ENCODE results near the gene TAS2R7.

DNA sequence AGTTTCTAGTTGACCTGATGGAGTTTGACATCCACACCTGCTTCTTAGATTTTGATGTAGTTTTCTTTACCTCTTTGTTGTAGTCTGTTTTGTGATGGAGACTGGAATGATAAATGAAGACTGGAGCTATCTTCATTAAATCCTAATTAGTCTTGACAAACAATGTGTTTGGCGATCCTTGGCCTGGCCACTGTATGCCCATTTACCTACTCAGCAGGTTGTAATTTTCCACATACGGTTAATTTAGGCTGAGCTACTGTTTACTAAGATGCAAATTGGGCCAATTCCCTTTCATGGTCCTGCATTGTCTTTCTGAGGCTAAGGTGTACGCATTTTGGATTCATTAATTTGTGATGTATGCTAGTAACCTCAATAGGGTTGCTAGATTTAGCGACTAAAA lies at the start of gene TAS2R7:
- no peak for TF ChIP-seq SP1 (IDR thresholded peaks at IDR 0.05)
- TF ChIP-seq, protein P1, sequence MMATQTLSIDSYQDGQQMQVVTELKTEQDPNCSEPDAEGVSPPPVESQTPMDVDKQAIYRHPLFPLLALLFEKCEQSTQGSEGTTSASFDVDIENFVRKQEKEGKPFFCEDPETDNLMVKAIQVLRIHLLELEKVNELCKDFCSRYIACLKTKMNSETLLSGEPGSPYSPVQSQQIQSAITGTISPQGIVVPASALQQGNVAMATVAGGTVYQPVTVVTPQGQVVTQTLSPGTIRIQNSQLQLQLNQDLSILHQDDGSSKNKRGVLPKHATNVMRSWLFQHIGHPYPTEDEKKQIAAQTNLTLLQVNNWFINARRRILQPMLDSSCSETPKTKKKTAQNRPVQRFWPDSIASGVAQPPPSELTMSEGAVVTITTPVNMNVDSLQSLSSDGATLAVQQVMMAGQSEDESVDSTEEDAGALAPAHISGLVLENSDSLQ (IDR thresholded peaks at IDR 0.05) = no peak
- TF ChIP-seq HDGF (IDR thresholded peaks at IDR 0.05; ENCODE audit: borderline replicate concordance) = no peak
- TF ChIP-seq SUZ12 (IDR thresholded peaks at IDR 0.05) = no peak
- TF ChIP-seq BHLHE40 (IDR thresholded peaks at IDR 0.05; ENCODE audit: borderline replicate concordance) = no peak
- TF ChIP-seq NFRKB (IDR thresholded peaks at IDR 0.05) = no peak
- no peak for TF ChIP-seq FOXM1 (IDR thresholded peaks at IDR 0.05; ENCODE audit: borderline replicate concordance)
- no peak for TF ChIP-seq FOXA1 (IDR thresholded peaks at IDR 0.05)
- no peak for TF ChIP-seq L3MBTL2 (conservative IDR thresholded peaks at IDR 0.05)
